Liver (tissue), 9 donors: Measurements from ENCODE around the gene ANKMY1. TPM values are rescaled to one million over a fixed set of nuclear protein-coding genes. Genes with fewer than 3 reads are reported as not detected.

Experiments
- DNase-seq: peaks from one replicate; pipeline ENCODE4 v3.0.0-alpha.2; 2017; ENCODE audit warnings: low spot score
- H3K27ac ChIP-seq, 2 donors: one replicate each; pipeline ENCODE4 v1.7.0; 2013; ENCODE audit warnings: inconsistent platforms in 2 of 2, low read length in 2 of 2, control low read depth in 1 of 2, low read depth in 1 of 2, mild to moderate bottlenecking in 1 of 2
- H3K27me3 ChIP-seq, 4 donors: one replicate each; pipeline versions ENCODE4 v1.6.1 to v1.7.0; 2013; ENCODE audit warnings: low read length in 3 of 4, inconsistent platforms in 1 of 4, mild to moderate bottlenecking in 1 of 4, moderate library complexity in 1 of 4; ENCODE audit not compliant: control insufficient read depth in 4 of 4, insufficient read depth in 4 of 4
- H3K36me3 ChIP-seq, 4 donors: one replicate each; pipeline versions ENCODE4 v1.6.1 to v1.7.0; 2013; ENCODE audit warnings: low read length in 3 of 4, mild to moderate bottlenecking in 3 of 4, low read depth in 1 of 4, moderate library complexity in 1 of 4; ENCODE audit not compliant: control insufficient read depth in 4 of 4, insufficient read depth in 3 of 4
- H3K4me1 ChIP-seq, 4 donors: one replicate each; pipeline versions ENCODE4 v1.6.1 to v1.7.0; 2013; ENCODE audit warnings: low read length in 3 of 4, mild to moderate bottlenecking in 3 of 4, moderate library complexity in 1 of 4; ENCODE audit not compliant: control insufficient read depth in 4 of 4, insufficient read depth in 4 of 4
- H3K4me3 ChIP-seq, 3 donors: one replicate each; pipeline versions ENCODE4 v1.6.1 to v1.7.0; 2013; ENCODE audit warnings: low read length in 3 of 3, control low read depth in 1 of 3, low read depth in 1 of 3, mild to moderate bottlenecking in 1 of 3
- H3K9ac ChIP-seq, 2 donors: one replicate each; pipeline ENCODE4 v1.7.0; 2013; ENCODE audit warnings: low read length in 2 of 2, mild to moderate bottlenecking in 2 of 2, moderate library complexity in 2 of 2, control low read depth in 1 of 2, low read depth in 1 of 2
- H3K9me3 ChIP-seq, 4 donors: one replicate each; pipeline versions ENCODE4 v1.6.1 to v1.7.0; 2013; ENCODE audit warnings: low read length in 3 of 4; ENCODE audit not compliant: control insufficient read depth in 4 of 4
- ATF3 ChIP-seq: IDR thresholded peaks from 2 replicates; pipeline ENCODE4 v1.6.1; 2016; ENCODE audit warnings: antibody characterized with exemption
- CTCF ChIP-seq: fragments of 150-350 bp; IDR thresholded peaks from 2 replicates; pipeline ENCODE4 v1.5.1; 2017; ENCODE audit warnings: improper control_type of control experiment, low read depth, low read length; ENCODE audit not compliant: missing input control
- EGR1 ChIP-seq, 2 donors: IDR thresholded peaks; 2 replicates each; pipeline ENCODE4 v1.6.1; 2016 to 2018; ENCODE audit warnings: antibody characterized with exemption in 2 of 2, low read depth in 2 of 2
- FOXA1 ChIP-seq: IDR thresholded peaks from 2 replicates; pipeline ENCODE4 v1.6.1; 2016; ENCODE audit warnings: antibody characterized with exemption
- FOXA2 ChIP-seq: IDR thresholded peaks from 2 replicates; pipeline ENCODE4 v1.6.1; 2016; ENCODE audit warnings: antibody characterized with exemption
- GABPA ChIP-seq, 2 donors: IDR thresholded peaks in 1 of 2; conservative IDR thresholded peaks in 1 of 2; 2 replicates each; pipeline ENCODE4 v1.6.1; 2016; ENCODE audit warnings: antibody characterized with exemption in 2 of 2, mild to moderate bottlenecking in 1 of 2, moderate library complexity in 1 of 2
- HNF4A ChIP-seq, 2 donors: conservative IDR thresholded peaks; 2 replicates each; pipeline ENCODE4 v1.6.1; 2016; ENCODE audit warnings: antibody characterized with exemption in 2 of 2, mild to moderate bottlenecking in 2 of 2
- HNF4G ChIP-seq: IDR thresholded peaks from 2 replicates; pipeline ENCODE4 v1.6.1; 2016; ENCODE audit warnings: antibody characterized with exemption
- JUND ChIP-seq, 2 donors: IDR thresholded peaks; 2 replicates each; pipeline ENCODE4 v1.6.1; 2016; ENCODE audit warnings: antibody characterized with exemption in 2 of 2
- NR2F2 ChIP-seq: IDR thresholded peaks from 2 replicates; pipeline ENCODE4 v1.6.1; 2016; ENCODE audit warnings: antibody characterized with exemption
- RAD21 ChIP-seq, 2 donors: IDR thresholded peaks; 2 replicates each; pipeline ENCODE4 v1.6.1; 2016; ENCODE audit warnings: antibody characterized with exemption in 2 of 2, mild to moderate bottlenecking in 2 of 2
- REST ChIP-seq: IDR thresholded peaks from 2 replicates; pipeline ENCODE4 v1.6.1; 2016; ENCODE audit warnings: antibody characterized with exemption, mild to moderate bottlenecking
- RXRA ChIP-seq, 2 donors: IDR thresholded peaks; 2 replicates each; pipeline ENCODE4 v1.6.1; 2017 to 2018; ENCODE audit warnings: antibody characterized with exemption in 2 of 2, mild to moderate bottlenecking in 1 of 2
- SP1 ChIP-seq: IDR thresholded peaks from 2 replicates; pipeline ENCODE4 v1.6.1; 2018; ENCODE audit warnings: antibody characterized with exemption, mild to moderate bottlenecking
- TAF1 ChIP-seq: conservative IDR thresholded peaks from 2 replicates; pipeline ENCODE4 v1.6.1; 2016; ENCODE audit warnings: antibody characterized with exemption, mild to moderate bottlenecking
- YY1 ChIP-seq: IDR thresholded peaks from 2 replicates; pipeline ENCODE4 v1.6.1; 2016; ENCODE audit warnings: antibody characterized with exemption, mild to moderate bottlenecking
- WGBS: extraction: QIAGEN DNeasy Blood & Tissue Kit; methylation state at CpG from one replicate; pipeline ENCODE4 v1.1.7; 2013; 5-methylcytosine and 5-hydroxymethylcytosine counted together
- polyA plus RNA-seq, 2 donors: library from polyadenylated mRNA; stranded (reverse) in 1 of 2; unstranded in 1 of 2; fragments of 200-250 nt in 1 of 2; fragments of >200 nt in 1 of 2; fragmentation: Nextera tagmentation in 1 of 2; extraction: Ambion mirVana in 1 of 2; gene quantifications; one replicate each; pipeline versions ENCODE4 v1.2.1 to v1.2.3, GENCODE V29; 2013 to 2015
- total RNA-seq, 2 donors: library from RNA; depleted of rRNA; stranded (reverse); fragments of >200 nt; gene quantifications; one replicate each; pipeline ENCODE4 v1.2.3, GENCODE V29; 2014
- TF ChIP-seq, protein P1 (sequence below): IDR thresholded peaks from 2 replicates; pipeline ENCODE4 v1.6.1; 2016; ENCODE audit warnings: antibody characterized with exemption
- TF ChIP-seq, protein P2 (sequence below): IDR thresholded peaks from 2 replicates; pipeline ENCODE4 v1.6.1; 2016; ENCODE audit warnings: antibody characterized with exemption
- donor health status: healthy.
- donor health status: healthy.
- donor health status: healthy.
- donor health status: healthy.
- donor health status: healthy.

Gene ANKMY1
- total and polyA plus RNA-seq, 4 donors: 2.5 to 12.8 (median 4.2) TPM

- H3K9ac ChIP-seq: no peak overlapping the region
- TF ChIP-seq HNF4A (conservative IDR thresholded peaks at IDR 0.05) (no peak), FOXA1 (no peak), SP1 (no peak), HNF4G (no peak), ATF3 (no peak), FOXA2 (no peak), REST (no peak), NR2F2 (no peak), RAD21 (IDR thresholded peaks at IDR 0.05) (no peak), CTCF (no peak), JUND (IDR thresholded peaks at IDR 0.05) (no peak), EGR1 (IDR thresholded peaks at IDR 0.05; ENCODE audit: low read depth in 2 of 2) (no peak), GABPA (IDR thresholded peaks at IDR 0.05 in 1 of 2, conservative IDR thresholded peaks at IDR 0.05 in 1 of 2) (no peak), TAF1 (no peak), YY1 (no peak), RXRA (IDR thresholded peaks at IDR 0.05) (no peak)
- TF ChIP-seq, protein P1, sequence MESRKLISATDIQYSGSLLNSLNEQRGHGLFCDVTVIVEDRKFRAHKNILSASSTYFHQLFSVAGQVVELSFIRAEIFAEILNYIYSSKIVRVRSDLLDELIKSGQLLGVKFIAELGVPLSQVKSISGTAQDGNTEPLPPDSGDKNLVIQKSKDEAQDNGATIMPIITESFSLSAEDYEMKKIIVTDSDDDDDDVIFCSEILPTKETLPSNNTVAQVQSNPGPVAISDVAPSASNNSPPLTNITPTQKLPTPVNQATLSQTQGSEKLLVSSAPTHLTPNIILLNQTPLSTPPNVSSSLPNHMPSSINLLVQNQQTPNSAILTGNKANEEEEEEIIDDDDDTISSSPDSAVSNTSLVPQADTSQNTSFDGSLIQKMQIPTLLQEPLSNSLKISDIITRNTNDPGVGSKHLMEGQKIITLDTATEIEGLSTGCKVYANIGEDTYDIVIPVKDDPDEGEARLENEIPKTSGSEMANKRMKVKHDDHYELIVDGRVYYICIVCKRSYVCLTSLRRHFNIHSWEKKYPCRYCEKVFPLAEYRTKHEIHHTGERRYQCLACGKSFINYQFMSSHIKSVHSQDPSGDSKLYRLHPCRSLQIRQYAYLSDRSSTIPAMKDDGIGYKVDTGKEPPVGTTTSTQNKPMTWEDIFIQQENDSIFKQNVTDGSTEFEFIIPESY: no peak
- TF ChIP-seq, protein P2, sequence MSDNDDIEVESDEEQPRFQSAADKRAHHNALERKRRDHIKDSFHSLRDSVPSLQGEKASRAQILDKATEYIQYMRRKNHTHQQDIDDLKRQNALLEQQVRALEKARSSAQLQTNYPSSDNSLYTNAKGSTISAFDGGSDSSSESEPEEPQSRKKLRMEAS: no peak
- no peaks in the 10 kb centered on the region for H3K4me1 ChIP-seq
- H3K27ac ChIP-seq: no peak overlapping the region
- peaks cover 0 to 13% (median 5%) of the 10 kb centered on the region in 4 donors for H3K9me3 ChIP-seq
- H3K4me3 ChIP-seq: no peak overlapping the region
- WGBS: 98% methylated on average over 5 of the region's 5 CpGs
- DNase-seq: no peak
- peaks cover 1 to 10% (median 6%) of the 10 kb centered on the region in 4 donors for H3K36me3 ChIP-seq
- no peaks in the 10 kb centered on the region for H3K27me3 ChIP-seq
Measured at GRCh38 chr2:240531038-240531437, 26.8 kb downstream of the ANKMY1 start.
